ENCODE data around the gene KLHDC3.
"Not testable (repeated sequence)": the region's sequence is repeated elsewhere in the genome, so short reads cannot be mapped to it uniquely, and the experiment has no call there.

KLHDC3 gene

DNA sequence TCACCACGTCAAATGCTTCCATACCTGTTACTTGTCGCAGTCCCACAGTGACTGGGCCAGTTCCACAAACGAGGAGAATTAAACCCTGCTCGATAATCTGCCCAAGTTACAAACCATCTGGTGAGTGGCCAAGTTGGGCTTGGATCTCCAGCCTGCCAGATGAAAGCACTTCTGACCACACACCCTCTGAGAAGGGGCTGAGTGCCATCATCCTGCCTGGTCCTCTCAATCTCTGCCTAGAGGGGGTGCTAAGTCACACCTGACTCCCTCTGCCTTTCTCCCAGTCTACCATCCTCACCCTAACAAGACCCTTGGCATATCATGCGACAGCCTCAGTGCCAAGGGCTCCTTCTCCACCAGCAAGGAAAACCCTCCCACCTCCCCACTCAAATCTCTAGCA lies 23.1 kb downstream of the KLHDC3 start:
- Histone ChIP-seq H3K9me3 (ENCODE audit: control insufficient read depth, low read length) (no peaks in the 10 kb centered on the region), H3K79me2 (no peaks in the 10 kb centered on the region), H3K4me1 (no peaks in the 10 kb centered on the region), H3K27ac (no peak overlapping the region), H3K4me2 (ENCODE audit: low read length) (no peak overlapping the region), H3K27me3 (ENCODE audit: control insufficient read depth, insufficient read depth, low read length) (no peaks in the 10 kb centered on the region), H3K36me3 (ENCODE audit: control insufficient read depth, insufficient read depth, low read length) (no peaks in the 10 kb centered on the region), H3K9ac (no peak overlapping the region), H3K4me3 (ENCODE audit: low read depth, low read length) (no peak overlapping the region), H2AFZ (no peak overlapping the region)
- TF ChIP-seq, protein P1, sequence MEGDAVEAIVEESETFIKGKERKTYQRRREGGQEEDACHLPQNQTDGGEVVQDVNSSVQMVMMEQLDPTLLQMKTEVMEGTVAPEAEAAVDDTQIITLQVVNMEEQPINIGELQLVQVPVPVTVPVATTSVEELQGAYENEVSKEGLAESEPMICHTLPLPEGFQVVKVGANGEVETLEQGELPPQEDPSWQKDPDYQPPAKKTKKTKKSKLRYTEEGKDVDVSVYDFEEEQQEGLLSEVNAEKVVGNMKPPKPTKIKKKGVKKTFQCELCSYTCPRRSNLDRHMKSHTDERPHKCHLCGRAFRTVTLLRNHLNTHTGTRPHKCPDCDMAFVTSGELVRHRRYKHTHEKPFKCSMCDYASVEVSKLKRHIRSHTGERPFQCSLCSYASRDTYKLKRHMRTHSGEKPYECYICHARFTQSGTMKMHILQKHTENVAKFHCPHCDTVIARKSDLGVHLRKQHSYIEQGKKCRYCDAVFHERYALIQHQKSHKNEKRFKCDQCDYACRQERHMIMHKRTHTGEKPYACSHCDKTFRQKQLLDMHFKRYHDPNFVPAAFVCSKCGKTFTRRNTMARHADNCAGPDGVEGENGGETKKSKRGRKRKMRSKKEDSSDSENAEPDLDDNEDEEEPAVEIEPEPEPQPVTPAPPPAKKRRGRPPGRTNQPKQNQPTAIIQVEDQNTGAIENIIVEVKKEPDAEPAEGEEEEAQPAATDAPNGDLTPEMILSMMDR (IDR thresholded peaks at IDR 0.05), result no peak

DNA sequence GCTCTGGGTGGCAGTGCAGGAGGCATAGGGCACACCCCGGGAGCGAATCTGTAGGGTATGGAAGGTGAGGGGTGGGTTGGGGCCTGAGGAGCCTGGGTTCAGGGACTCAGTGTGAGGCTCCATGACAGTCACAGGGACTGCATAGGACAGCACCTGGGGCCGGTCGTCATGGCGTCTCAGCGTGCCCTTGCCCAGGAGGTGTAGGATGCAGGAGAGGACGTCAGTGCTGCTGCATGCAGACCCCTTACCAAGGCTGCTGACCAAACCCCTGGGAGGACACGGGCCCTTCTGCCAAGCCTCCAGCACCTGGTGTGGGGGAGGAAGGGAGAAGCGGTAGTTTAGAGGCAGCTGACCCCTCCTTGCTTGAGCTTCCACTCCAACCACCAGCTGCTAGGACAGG lies 23.7 kb downstream of the KLHDC3 start:
- no peaks in the 10 kb centered on the region for H3K9me3 ChIP-seq (ENCODE audit: control insufficient read depth, low read length)
- H3K27ac ChIP-seq, result no peak overlapping the region
- H3K9ac ChIP-seq, result no peak overlapping the region
- TF ChIP-seq, protein P1 (IDR thresholded peaks at IDR 0.05), result no peak
- H2AFZ ChIP-seq, result no peak overlapping the region
- H3K79me2 ChIP-seq, result no peaks in the 10 kb centered on the region
- H3K4me1 ChIP-seq, result no peaks in the 10 kb centered on the region
- H3K27me3 ChIP-seq (ENCODE audit: control insufficient read depth, insufficient read depth, low read length), result no peaks in the 10 kb centered on the region
- H3K4me3 ChIP-seq (ENCODE audit: low read depth, low read length), result no peak overlapping the region
- H3K36me3 ChIP-seq (ENCODE audit: control insufficient read depth, insufficient read depth, low read length), result no peaks in the 10 kb centered on the region
- no peak overlapping the region for H3K4me2 ChIP-seq (ENCODE audit: low read length)

GRCh38 chr6:43038727-43039126 lies 24.7 kb downstream of the KLHDC3 start:
- no peak overlapping the region for H3K4me3 ChIP-seq (ENCODE audit: low read depth, low read length)
- no peak overlapping the region for H3K9ac ChIP-seq
- no peaks in the 10 kb centered on the region for H3K79me2 ChIP-seq
- TF ChIP-seq, protein P1 (IDR thresholded peaks at IDR 0.05), result no peak
- no peak overlapping the region for H3K4me2 ChIP-seq (ENCODE audit: low read length)
- H2AFZ ChIP-seq, result no peak overlapping the region
- no peaks in the 10 kb centered on the region for H3K4me1 ChIP-seq
- H3K27me3 ChIP-seq (ENCODE audit: control insufficient read depth, insufficient read depth, low read length), result no peaks in the 10 kb centered on the region
- no peaks in the 10 kb centered on the region for H3K36me3 ChIP-seq (ENCODE audit: control insufficient read depth, insufficient read depth, low read length)
- H3K9me3 ChIP-seq (ENCODE audit: control insufficient read depth, low read length), result no peaks in the 10 kb centered on the region
- no peak overlapping the region for H3K27ac ChIP-seq

GRCh38 chr6:43040542-43041257 lies 26.7 kb downstream of the KLHDC3 start:
- Histone ChIP-seq H3K27me3 (ENCODE audit: control insufficient read depth, insufficient read depth, low read length) (no peaks in the 10 kb centered on the region), H3K4me3 (ENCODE audit: low read depth, low read length) (no peak overlapping the region), H2AFZ (no peak overlapping the region), H3K9ac (no peak overlapping the region), H3K79me2 (no peaks in the 10 kb centered on the region), H3K4me2 (ENCODE audit: low read length) (no peak overlapping the region), H3K9me3 (ENCODE audit: control insufficient read depth, low read length) (no peaks in the 10 kb centered on the region), H3K4me1 (no peaks in the 10 kb centered on the region), H3K36me3 (ENCODE audit: control insufficient read depth, insufficient read depth, low read length) (no peaks in the 10 kb centered on the region), H3K27ac (no peak overlapping the region)
- TF ChIP-seq, protein P1 (IDR thresholded peaks at IDR 0.05), result no peak

GRCh38 chr6:43041475-43041874 lies 27.4 kb downstream of the KLHDC3 start:
- H3K9me3 ChIP-seq (ENCODE audit: control insufficient read depth, low read length); H3K36me3 ChIP-seq (ENCODE audit: control insufficient read depth, insufficient read depth, low read length); H3K4me2 ChIP-seq (ENCODE audit: low read length); H3K9ac ChIP-seq; H3K27me3 ChIP-seq (ENCODE audit: control insufficient read depth, insufficient read depth, low read length); H3K4me1 ChIP-seq; H3K27ac ChIP-seq; H3K4me3 ChIP-seq (ENCODE audit: low read depth, low read length); H2AFZ ChIP-seq; H3K79me2 ChIP-seq: not testable (repeated sequence)

All from parathyroid adenoma (tissue), 2 donors.